GM21515 (cell line): ENCODE data around the gene SPPL2C.
"Not testable (repeated sequence)": the region's sequence is repeated elsewhere in the genome, so short reads cannot be mapped to it uniquely, and the experiment has no call there.

Experiments used
- ATAC-seq: cut with Tn5 transposase; IDR thresholded peaks from one replicate; pipeline ENCODE4 v1.9.1; 2021; ENCODE audit not compliant: unreplicated experiment

Gene SPPL2C

GRCh38 chr17:45849536-45849990 is 4.9 kb downstream of the SPPL2C start:
- ATAC-seq = no peak

GRCh38 chr17:45850011-45850410 is 5.3 kb downstream of the SPPL2C start:
- ATAC-seq = no peak

DNA sequence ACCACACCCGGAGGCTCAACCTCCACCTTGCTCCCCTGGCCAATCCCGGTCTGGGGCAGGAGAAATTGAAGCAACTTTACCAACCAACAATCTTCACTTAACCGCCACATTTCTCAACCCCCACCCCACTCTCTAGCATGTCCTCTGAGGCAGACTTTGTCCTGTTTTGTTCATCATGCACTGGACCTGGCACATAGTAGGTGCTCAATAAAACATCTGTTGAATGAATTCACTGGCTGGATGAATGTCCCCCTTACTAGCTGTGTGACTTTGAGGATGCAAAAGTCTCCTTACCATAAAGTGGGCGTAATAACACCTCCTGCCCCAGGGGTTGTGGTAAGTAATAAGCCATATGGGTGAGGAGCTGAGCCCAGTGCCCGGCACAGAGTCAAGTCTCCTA is 5.8 kb downstream of the SPPL2C start:
- no peak for ATAC-seq

GRCh38 chr17:45851022-45851421 is 6.3 kb downstream of the SPPL2C start:
- no peak for ATAC-seq

DNA sequence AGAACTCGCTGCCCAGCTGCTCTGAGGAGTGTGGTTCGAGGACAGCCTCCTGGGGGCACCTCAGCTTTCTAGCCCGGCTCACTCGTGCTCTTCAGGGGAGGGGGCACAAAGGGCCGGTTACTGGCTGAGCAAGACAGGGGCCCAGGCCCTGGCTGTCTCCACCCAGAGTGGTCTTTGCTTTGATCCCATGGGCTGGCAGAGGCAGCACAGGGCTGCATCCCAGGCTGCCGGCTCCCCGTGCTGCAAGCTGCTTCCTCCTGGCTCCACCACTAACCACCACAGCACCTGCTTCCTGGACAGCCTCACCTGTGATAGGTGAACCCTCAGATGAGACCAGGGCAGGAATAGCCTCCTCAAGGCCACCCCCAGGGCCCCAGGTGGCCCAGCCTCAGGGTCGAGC is 6.8 kb downstream of the SPPL2C start:
- ATAC-seq = no peak

- no peak for ATAC-seq
Observed at GRCh38 chr17:45851873-45852272, 7.2 kb downstream of the SPPL2C start.

- ATAC-seq = no peak
Observed at GRCh38 chr17:45852535-45853297, 8.0 kb downstream of the SPPL2C start.

DNA sequence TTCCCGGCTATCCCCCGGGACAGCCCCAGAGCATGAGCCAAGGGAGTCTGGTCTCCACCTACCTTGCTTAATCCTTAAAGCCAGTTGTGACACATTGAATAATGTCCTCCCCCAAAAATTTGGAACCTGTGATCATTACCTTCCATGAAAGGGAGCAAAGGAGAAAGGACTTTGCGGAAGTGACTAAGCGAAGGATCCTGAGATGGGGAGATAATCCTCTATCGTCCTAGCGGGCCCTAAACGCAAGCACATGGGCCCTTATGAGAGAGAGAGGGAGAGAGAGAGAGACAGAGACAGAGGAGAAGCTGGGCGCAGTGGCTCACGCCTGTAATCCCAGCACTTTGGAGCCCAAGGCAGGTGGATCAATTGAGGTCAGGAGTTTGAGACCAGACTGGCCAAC is 9.5 kb downstream of the SPPL2C start:
- no peak for ATAC-seq

GRCh38 chr17:45855691-45856336 is 11.1 kb downstream of the SPPL2C start:
- ATAC-seq = no peak

DNA sequence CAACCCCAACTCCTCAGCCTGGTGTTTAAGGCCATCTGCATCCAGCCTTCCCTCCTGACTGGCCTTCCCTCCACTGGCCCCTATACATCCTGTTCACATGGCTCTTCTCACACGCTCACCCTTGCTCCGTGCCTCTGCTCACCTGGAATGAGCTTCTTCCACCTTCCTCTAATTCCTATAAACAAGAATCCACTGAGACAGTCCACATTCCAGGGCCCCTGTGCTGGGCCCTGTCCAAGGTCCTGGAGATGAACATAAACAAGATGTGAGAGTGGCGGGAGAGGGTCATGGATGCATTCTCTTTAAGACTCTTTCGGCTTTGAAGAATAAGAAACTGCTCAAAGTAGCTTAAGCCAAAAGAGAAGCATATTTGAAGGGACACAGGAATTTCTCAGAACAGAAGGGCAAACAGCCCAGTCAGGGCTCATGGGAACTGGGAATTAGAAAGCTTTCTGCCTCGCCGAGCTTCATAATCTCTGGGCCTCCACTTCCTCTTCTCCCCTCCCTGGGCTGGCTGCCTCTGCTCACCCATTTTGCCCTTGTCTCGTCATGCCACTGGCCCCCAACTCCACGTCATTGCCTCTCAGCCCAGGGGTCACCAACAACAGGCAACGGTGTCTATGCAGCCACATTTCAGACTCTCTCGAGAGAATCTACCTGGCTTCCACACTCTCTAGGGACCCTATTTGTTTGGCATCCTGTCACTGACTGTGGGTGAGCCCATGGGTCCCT is 13.5 kb downstream of the SPPL2C start:
- no peak for ATAC-seq

DNA sequence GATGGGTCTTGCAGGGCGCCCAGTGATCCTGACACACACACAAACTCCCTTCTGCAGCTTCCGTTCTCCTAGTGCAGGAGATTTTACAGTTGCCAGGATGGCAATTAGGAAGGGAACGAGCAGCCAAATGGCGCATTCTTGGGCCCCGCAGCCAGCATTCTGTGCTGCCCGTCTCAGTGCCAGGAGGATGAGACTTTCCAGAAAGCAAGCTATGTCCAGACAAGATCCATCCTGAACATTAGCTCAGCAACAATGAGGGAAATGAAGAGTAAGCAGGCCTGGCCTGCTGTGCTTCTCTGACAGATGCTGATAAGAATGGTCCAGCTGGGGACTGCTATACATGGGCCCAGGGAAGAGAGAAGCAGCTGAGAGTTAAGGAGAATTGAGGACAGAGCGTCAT is 16.5 kb downstream of the SPPL2C start:
- ATAC-seq = no peak

GRCh38 chr17:45862127-45862526 is 17.4 kb downstream of the SPPL2C start:
- ATAC-seq = not testable (repeated sequence)

DNA sequence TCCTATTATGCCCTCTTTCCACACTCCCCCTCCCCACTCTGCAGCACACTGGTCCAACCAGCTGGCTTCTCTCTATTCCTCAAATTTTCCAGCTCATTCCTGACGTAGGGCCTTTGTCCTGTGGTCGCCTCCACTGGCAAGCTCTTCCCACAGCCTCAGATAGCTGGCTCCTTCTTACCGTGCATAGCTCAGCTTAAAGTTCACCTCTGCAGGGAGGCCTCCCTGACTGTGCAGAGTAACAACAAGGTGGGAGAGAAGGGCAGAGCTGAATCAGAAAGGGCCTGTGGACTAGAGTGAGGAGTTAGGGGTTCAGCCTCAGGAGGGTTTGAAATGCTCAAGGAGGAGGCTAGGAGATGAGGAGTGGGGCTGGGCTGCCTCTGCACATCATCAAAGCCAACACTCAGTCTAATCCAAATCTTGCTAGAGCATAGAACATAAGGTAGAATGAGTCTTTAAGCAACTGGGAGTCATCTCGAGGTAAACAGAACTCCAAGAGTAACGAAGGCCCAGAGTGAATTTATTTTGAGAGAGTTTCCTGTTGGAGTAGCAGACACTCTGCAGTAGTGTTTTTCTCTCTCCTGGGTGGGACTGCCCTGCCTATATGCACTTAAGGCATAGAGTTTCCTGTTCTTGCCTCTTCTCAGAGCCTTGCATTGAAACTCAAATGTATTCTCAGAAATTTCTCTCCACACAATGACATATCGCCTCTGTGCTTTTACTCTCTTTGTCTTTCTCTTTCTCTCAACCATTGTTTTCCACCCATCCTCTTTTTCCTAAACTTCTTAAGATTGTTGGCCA is 19.4 kb downstream of the SPPL2C start:
- no peak for ATAC-seq

DNA sequence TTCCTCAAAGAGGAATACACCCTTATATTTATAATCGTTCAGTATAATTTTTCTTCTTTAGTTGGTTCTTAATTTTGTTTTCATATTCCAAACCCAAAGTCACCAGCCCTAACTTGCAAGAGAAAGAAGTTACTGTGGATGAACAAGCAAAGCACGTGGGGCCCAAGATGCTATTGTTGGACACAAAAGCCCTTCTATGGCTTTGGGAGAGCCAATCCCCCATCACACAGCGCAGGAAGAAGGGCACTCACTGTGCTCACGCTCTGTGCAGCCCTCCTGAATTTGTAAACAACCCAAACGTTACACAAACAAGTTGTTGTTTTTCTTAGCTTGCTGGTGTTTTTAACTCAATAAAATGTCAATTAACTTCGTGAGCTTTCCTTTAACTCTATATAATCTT is 22.5 kb downstream of the SPPL2C start:
- no peak for ATAC-seq

- ATAC-seq = no peak
Observed at GRCh38 chr17:45867702-45868101, 23.0 kb downstream of the SPPL2C start.

DNA sequence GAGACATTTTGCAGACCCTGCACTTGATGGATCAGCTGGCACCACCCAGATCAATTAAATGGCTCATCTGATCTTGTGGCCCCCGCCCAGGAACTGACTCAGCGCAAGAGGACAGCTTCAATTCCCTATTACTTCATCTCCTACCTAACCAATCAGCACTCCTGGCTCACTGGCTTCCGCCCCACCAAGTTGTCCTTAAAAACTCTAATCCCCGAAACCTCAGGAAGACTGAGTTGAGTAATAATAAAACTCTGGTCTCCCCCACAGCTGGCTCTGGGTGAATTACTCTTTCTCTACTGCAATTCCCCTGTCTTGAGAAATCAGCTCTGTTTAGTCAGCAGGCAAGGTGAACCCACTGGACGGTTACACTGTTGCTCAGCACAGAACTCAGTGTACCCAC is 23.6 kb downstream of the SPPL2C start:
- no peak for ATAC-seq

GRCh38 chr17:45869676-45870341 is 25.1 kb downstream of the SPPL2C start:
- no peak for ATAC-seq

DNA sequence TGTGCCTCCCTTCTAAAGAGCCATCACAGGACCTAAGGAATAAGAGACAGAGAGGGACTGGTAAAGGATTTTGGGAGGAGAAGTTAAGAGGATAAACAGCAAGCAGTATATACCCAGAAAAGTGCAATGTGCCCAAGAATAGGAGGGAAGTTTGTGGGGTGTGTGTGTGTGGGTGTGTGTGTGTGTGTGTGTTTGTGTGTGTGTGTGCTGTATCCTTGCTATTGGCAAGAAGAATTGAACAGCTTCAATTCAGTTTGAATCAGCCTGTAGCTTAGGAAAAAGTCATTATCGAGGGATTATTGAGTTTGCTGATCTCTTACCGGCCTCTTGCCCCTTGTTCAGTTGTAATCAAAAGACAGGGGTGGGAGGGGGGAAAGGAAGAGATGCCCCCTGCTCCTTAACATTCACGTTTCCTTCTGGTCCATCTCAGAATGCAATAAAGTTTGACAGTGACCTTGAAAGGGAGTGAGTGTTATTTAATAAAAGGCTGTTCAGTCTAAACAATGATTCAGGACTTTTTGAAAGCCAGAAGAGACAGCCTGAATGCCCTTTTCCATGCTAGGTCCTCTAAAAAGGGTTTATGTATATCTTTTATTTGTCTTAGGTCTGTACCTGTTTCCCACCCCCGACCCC is 25.8 kb downstream of the SPPL2C start:
- no peak for ATAC-seq

DNA sequence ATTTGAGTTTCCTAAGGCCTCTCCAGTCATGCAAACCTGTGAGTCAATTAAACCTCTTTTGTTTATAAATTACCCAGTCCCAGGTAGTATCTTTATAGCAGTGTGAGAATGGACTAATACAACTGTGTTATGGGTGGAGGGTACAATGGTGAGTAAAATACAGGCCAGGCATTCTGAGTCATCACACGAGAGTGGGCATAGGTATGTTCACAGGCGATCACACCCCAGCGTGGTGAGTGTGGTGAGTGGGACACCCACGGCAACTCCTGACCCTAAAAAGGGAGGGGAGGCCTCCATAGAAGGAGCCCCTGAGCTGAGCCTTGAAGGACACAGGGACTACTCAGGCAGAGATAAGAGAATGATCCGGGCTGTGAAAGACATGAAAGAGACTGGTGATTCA is 27.0 kb downstream of the SPPL2C start:
- ATAC-seq = no peak

GRCh38 chr17:45873728-45874127 is 29.0 kb downstream of the SPPL2C start:
- no peak for ATAC-seq
